Neutrophil (primary cell): ENCODE measurements around the gene ATXN1.

Experiments
- H3K27ac ChIP-seq: fragments of 200-600 bp; sonication (generic); 2 replicates; pipeline ENCODE4 v1.5.1; 2016; ENCODE audit warnings: mild to moderate bottlenecking, moderate library complexity
- H3K27me3 ChIP-seq: fragments of 200-600 bp; sonication (generic); 2 replicates; pipeline ENCODE4 v1.6.0; 2016; ENCODE audit warnings: mild to moderate bottlenecking
- H3K36me3 ChIP-seq: fragments of 200-600 bp; sonication (generic); 2 replicates; pipeline ENCODE4 v1.5.1; 2017
- H3K4me1 ChIP-seq, 2 experiments: fragments of 200-600 bp in 1 of 2; sonication (generic) in 1 of 2; 1 replicate in 1 of 2; 2 replicates in 1 of 2; pipeline versions ENCODE4 v1.5.1 to v1.6.1; 2013 to 2016; ENCODE audit warnings: low read depth in 1 of 2, low read length in 1 of 2, mild to moderate bottlenecking in 1 of 2, moderate library complexity in 1 of 2; ENCODE audit not compliant: control insufficient read depth in 1 of 2, insufficient read depth in 1 of 2
- H3K4me3 ChIP-seq, 2 experiments: fragments of 200-600 bp in 1 of 2; sonication (generic) in 1 of 2; 1 replicate in 1 of 2; 2 replicates in 1 of 2; pipeline ENCODE4 v1.5.1; 2013 to 2016; ENCODE audit warnings: low read depth in 1 of 2, low read length in 1 of 2, mild to moderate bottlenecking in 1 of 2, moderate library complexity in 1 of 2
- H3K9me3 ChIP-seq: fragments of 200-600 bp; sonication (generic); 2 replicates; pipeline ENCODE4 v1.5.1; 2016
- CTCF ChIP-seq: fragments of 200-600 bp; sonication (generic); IDR thresholded peaks from 2 replicates; pipeline ENCODE4 v1.5.1; 2016; ENCODE audit warnings: antibody characterized with exemption

The ATXN1 gene

DNA sequence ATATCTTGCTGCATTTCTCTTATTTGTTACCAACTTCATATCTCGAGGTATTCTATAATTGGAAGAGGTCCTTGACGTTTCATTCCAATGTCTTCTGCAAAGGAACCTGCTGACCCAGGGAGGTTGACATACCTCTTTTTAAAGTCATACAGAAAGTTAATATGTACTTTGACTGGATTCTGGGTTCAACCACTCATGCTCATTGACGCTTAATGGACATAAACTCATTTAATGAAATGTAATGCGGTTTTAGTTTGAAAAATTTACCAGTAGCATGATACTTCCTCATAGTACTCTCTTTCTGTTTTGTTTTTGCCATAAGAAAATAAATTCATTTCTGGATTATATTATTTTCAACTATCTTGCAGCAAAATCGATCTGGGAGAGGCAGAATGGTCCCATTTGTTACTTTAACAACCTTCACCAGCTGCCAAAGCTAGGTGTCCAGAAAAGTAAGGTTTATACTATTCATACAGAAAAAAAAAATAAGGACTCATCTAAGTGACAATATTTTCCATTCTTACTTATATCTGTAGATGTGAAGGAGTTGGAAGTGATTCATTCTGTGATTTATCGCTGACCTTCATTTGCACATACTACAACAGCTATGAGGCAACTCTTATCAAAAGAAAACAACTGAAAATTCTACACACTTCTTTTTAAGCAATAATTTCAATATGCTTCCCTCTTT lies 101.6 kb downstream of the ATXN1 start:
- H3K27ac ChIP-seq: peak overlapping the region; percentile 2

DNA sequence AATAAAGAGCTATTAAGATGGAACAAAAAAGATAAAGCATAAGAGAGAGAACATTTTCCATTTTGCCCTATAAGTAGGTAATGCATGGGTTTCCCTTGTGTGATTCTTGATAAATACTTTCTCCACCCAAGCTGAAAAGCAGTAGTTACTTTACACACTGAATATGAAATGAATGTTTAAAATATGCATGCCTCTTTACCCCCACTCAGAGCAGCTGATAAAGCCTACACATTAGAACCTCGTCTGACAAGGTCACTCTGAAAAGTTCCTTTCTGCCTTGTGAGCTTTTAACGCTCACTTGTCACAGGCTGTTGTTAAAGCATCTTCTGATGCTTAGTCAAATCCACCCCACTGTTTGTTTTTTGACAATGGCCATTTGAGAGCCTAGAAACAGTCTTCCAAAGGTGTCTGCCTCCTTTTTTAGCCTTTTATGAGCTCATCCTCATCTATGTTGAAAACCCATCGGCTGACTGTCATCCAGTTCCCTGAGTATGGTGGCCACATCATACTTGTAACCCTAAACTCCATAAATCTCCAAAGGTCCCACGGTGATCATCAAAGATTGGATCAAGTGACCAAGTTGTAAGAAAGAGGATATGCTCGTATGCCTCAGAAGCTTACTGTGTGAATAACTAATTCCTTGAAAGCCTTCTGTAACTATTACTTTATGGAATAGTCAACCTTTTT lies 102.8 kb downstream of the ATXN1 start:
- Histone ChIP-seq H3K36me3 (peaks cover 20% of the 10 kb centered on the region), H3K4me1 (peaks cover 0 to 14% of the 10 kb centered on the region in 2 experiments), H3K27me3 (no peaks in the 10 kb centered on the region), H3K27ac (peak overlapping the region; percentile 2), H3K4me3 (no peak overlapping the region), H3K9me3 (no peaks in the 10 kb centered on the region)
- TF ChIP-seq CTCF: no peak

More for the DNA sequence above, 101.6 kb downstream of the ATXN1 start:
- Histone ChIP-seq H3K4me1 (peaks cover 0 to 14% of the 10 kb centered on the region in 2 experiments), H3K9me3 (no peaks in the 10 kb centered on the region), H3K36me3 (peaks cover 19% of the 10 kb centered on the region), H3K4me3 (no peak overlapping the region), H3K27me3 (no peaks in the 10 kb centered on the region)
- no peak for TF ChIP-seq CTCF

GRCh38 chr6:16657768-16658167 lies 103.5 kb downstream of the ATXN1 start:
- peaks cover 0 to 14% of the 10 kb centered on the region in 2 experiments for H3K4me1 ChIP-seq
- no peak overlapping the region for H3K27ac ChIP-seq
- no peaks in the 10 kb centered on the region for H3K9me3 ChIP-seq
- peaks cover 27% of the 10 kb centered on the region for H3K36me3 ChIP-seq
- TF ChIP-seq CTCF: no peak
- H3K4me3 ChIP-seq: no peak overlapping the region
- H3K27me3 ChIP-seq: no peaks in the 10 kb centered on the region

DNA sequence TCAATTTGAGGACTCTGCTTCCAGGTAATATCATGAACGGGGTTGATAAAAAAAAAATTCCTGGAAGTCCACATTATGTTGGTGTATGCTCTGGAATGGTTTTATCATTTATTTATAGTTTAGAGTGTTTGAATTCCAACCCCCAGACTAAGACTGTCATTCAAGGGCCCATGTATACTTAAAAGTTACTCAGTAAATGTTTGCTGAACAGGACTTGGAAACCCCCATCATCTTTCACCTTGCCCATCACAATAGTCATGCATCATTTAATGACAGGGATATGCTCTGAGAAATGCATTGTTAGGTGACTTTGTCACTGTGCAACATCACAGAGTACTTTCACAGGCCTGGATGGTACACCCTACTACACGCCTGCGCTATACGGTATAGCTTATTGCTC lies 104.8 kb downstream of the ATXN1 start:
- H3K4me1 ChIP-seq: peaks cover 0 to 21% of the 10 kb centered on the region in 2 experiments
- H3K27me3 ChIP-seq: no peaks in the 10 kb centered on the region
- H3K27ac ChIP-seq: no peak overlapping the region
- peaks cover 34% of the 10 kb centered on the region for H3K36me3 ChIP-seq
- TF ChIP-seq CTCF: no peak
- H3K4me3 ChIP-seq: no peak overlapping the region
- no peaks in the 10 kb centered on the region for H3K9me3 ChIP-seq

DNA sequence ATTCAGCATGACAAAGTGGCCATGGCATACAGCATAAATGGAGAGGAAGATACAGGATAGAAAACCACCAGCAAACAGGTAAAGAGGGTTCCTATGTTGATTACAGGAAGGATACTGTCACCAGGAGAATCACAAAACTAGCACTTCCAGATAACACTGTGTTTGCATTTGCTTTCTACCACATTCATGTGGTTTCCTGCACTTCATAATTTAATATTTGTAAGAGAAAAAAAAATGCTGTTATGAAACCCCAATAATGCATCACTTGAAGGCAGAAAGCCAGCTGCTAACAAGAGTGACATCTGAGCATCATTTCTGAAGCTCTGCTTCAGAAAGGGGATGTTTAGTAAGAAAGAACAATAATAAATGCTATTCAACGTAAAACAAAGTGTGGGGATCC lies 106.6 kb downstream of the ATXN1 start:
- TF ChIP-seq CTCF: no peak
- Histone ChIP-seq H3K36me3 (peaks cover 34% of the 10 kb centered on the region), H3K4me1 (peaks cover 0 to 16% of the 10 kb centered on the region in 2 experiments), H3K27me3 (no peaks in the 10 kb centered on the region), H3K27ac (no peak overlapping the region), H3K4me3 (no peak overlapping the region), H3K9me3 (no peaks in the 10 kb centered on the region)
